ENCODE data around the gene NHERF1. TPM values are rescaled to one million over a fixed set of nuclear protein-coding genes. Genes with fewer than 3 reads are reported as not detected.

NHERF1 gene
- polyA plus RNA-seq, 1 donor (not counting 4 experiments of a cell fraction or from before 2014, with no cell fraction given), result 45.6 TPM

DNA sequence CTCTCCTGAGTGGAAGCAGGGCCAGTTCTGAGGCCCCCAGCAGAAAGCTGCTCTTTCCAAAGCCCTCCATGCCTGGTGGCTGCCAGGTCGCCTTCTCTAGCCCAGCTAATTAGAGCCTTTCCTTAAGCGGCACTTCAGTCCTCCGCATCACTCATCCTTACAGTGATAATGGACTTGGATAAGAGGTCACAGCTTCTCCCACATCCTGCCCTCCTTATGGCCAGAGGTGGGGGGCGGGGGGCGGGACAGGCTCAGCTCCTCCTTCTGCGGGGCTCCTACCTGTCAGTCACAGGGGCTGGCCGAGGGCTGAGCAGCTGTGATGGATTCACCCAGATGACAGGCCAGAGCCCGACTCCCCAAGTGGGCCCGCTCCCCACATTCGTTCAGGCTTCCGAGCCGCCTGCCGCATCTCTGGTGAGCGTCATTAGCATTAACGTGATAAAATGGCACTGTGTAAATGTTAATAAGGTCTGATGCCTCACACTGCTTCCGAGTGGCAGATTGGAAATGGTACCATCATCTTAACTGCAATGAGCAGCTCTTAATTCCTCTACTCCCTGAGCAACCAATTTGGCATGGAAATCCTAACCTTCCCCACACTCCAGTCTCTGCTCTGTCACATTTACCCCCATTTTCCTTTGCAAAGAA is 70.0 kb downstream of the NHERF1 start:
- Histone ChIP-seq H3K9me1 (ENCODE audit: control insufficient read depth, extremely low read depth, insufficient read depth, low read length) (no peaks in the 10 kb centered on the region), H3K9ac (ENCODE audit: control insufficient read depth, extremely low read depth, insufficient read depth, low read length) (no peak overlapping the region), H3K4me1 (ENCODE audit: control insufficient read depth, extremely low read depth, insufficient read depth, low read length) (no peaks in the 10 kb centered on the region), H3K27ac (ENCODE audit: control insufficient read depth, insufficient read depth, low read length) (no peak overlapping the region), H3K4me3 (ENCODE audit: control insufficient read depth in 2 of 3, extremely low read depth in 1 of 3, insufficient read depth in 2 of 3, low read depth in 1 of 3, low read length in 3 of 3) (no peak overlapping the region), H3K9me3 (ENCODE audit: control insufficient read depth, low read depth, low read length) (no peaks in the 10 kb centered on the region), H3K79me2 (ENCODE audit: control insufficient read depth, insufficient read depth, low read length) (no peaks in the 10 kb centered on the region), H4K20me1 (ENCODE audit: control insufficient read depth, extremely low read depth, insufficient read depth, low read length) (no peaks in the 10 kb centered on the region), H3K4me2 (ENCODE audit: control insufficient read depth, extremely low read depth, insufficient read depth, low read depth, low read length) (no peak overlapping the region), H3K27me3 (ENCODE audit: control insufficient read depth, extremely low read depth, insufficient read depth, low read length) (no peaks in the 10 kb centered on the region), H3K36me3 (ENCODE audit: control insufficient read depth in 2 of 2, extremely low read depth in 1 of 2, insufficient read depth in 2 of 2, low read length in 2 of 2) (peaks cover 4 to 17% of the 10 kb centered on the region in 2 experiments), H2AFZ (ENCODE audit: control insufficient read depth, low read length) (no peak overlapping the region)
- dilution Hi-C loops (cut with MboI; ENCODE audit: extremely low pct_ligation_motif_present, low sequenced_read_pairs), result no loop called here
- FAIRE-seq, result no peak
- no peak for DNase-seq (ENCODE audit: low read depth, low spot score)
- TF ChIP-seq, protein P1, sequence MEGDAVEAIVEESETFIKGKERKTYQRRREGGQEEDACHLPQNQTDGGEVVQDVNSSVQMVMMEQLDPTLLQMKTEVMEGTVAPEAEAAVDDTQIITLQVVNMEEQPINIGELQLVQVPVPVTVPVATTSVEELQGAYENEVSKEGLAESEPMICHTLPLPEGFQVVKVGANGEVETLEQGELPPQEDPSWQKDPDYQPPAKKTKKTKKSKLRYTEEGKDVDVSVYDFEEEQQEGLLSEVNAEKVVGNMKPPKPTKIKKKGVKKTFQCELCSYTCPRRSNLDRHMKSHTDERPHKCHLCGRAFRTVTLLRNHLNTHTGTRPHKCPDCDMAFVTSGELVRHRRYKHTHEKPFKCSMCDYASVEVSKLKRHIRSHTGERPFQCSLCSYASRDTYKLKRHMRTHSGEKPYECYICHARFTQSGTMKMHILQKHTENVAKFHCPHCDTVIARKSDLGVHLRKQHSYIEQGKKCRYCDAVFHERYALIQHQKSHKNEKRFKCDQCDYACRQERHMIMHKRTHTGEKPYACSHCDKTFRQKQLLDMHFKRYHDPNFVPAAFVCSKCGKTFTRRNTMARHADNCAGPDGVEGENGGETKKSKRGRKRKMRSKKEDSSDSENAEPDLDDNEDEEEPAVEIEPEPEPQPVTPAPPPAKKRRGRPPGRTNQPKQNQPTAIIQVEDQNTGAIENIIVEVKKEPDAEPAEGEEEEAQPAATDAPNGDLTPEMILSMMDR (optimal IDR thresholded peaks at IDR 0.05 in 1 of 3, IDR thresholded peaks at IDR 0.05 in 1 of 3, conservative IDR thresholded peaks at IDR 0.05 in 1 of 3; ENCODE audit: extremely low read depth in 1 of 3, insufficient read depth in 2 of 3, low read length in 3 of 3), result no peak
- TF ChIP-seq EZH2 (IDR thresholded peaks at IDR 0.05; ENCODE audit: low read length), result no peak

Other genes with a start within 250 kb of the NHERF1 start
- not detected in 3 replicates for gene CD300LB, start 217.2 kb upstream of the NHERF1 start, polyA plus RNA-seq
- not detected in 3 replicates for gene CD300C, start 202.5 kb upstream of the NHERF1 start, polyA plus RNA-seq
- not detected in 3 replicates for gene CD300H, start 181.1 kb upstream of the NHERF1 start, polyA plus RNA-seq
- gene CD300LD, start 156.3 kb upstream of the NHERF1 start, polyA plus RNA-seq, result not detected in 3 replicates
- not detected in 3 replicates for gene CD300E, start 124.9 kb upstream of the NHERF1 start, polyA plus RNA-seq
- not detected in 3 replicates for gene CD300LF, start 35.7 kb upstream of the NHERF1 start, polyA plus RNA-seq
- 0.03 to 0.09 TPM (median 0.05 TPM) in 3 replicates for gene RAB37, start 11.4 kb upstream of the NHERF1 start, polyA plus RNA-seq
- 34.6 to 49.8 TPM (median 36.9 TPM) in 3 replicates for gene NAT9, start 27.7 kb downstream of the NHERF1 start, polyA plus RNA-seq
- gene GRIN2C, start 111.3 kb downstream of the NHERF1 start, polyA plus RNA-seq, result not detected in 3 replicates
- 9.3 to 18.8 TPM (median 12.0 TPM) in 3 replicates for gene FDXR, start 124.4 kb downstream of the NHERF1 start, polyA plus RNA-seq
- gene FADS6, start 145.0 kb downstream of the NHERF1 start, polyA plus RNA-seq, result 0.07 to 0.57 TPM in 2 of 3 replicates, not detected in the other
- 0.03 to 1.3 TPM (median 0.34 TPM) in 3 replicates for gene USH1G, start 174.6 kb downstream of the NHERF1 start, polyA plus RNA-seq
- 0.08 TPM in 1 of 3 replicates, not detected in the others for gene OTOP2, start 175.6 kb downstream of the NHERF1 start, polyA plus RNA-seq
- gene OTOP3, start 187.3 kb downstream of the NHERF1 start, polyA plus RNA-seq, result 0.03 to 0.05 TPM in 2 of 3 replicates, not detected in the other
- gene HID1, start 224.1 kb downstream of the NHERF1 start, polyA plus RNA-seq, result 0.19 to 1.0 TPM (median 0.33 TPM) in 3 replicates
- gene CDR2L, start 239.0 kb downstream of the NHERF1 start, polyA plus RNA-seq, result 7.1 to 16.0 TPM (median 9.3 TPM) in 3 replicates